ENCODE results near the gene SH3GL1.

SH3GL1 gene

GRCh38 chr19:4446704-4447200 lies 46.4 kb upstream of the SH3GL1 start:
- no peaks in the 10 kb centered on the region for H3K9me3 ChIP-seq (ENCODE audit: severe bottlenecking)
- no peak for TF ChIP-seq CTCF (IDR thresholded peaks at IDR 0.05; ENCODE audit: low read depth, low read length)
- H3K27ac ChIP-seq = no peak overlapping the region; the same call in 1 of the 2 replicates
- peaks cover 90% of the 10 kb centered on the region for H3K36me3 ChIP-seq
- no peak overlapping the region for H3K4me3 ChIP-seq (ENCODE audit: low read depth, low read length)
- H3K27me3 ChIP-seq (ENCODE audit: insufficient read depth, low read depth, severe bottlenecking) = no peaks in the 10 kb centered on the region
- DNase-seq = no peak

GRCh38 chr19:4445963-4446703 lies 45.8 kb upstream of the SH3GL1 start:
- no peak for DNase-seq
- H3K27ac ChIP-seq = no peak overlapping the region

DNA sequence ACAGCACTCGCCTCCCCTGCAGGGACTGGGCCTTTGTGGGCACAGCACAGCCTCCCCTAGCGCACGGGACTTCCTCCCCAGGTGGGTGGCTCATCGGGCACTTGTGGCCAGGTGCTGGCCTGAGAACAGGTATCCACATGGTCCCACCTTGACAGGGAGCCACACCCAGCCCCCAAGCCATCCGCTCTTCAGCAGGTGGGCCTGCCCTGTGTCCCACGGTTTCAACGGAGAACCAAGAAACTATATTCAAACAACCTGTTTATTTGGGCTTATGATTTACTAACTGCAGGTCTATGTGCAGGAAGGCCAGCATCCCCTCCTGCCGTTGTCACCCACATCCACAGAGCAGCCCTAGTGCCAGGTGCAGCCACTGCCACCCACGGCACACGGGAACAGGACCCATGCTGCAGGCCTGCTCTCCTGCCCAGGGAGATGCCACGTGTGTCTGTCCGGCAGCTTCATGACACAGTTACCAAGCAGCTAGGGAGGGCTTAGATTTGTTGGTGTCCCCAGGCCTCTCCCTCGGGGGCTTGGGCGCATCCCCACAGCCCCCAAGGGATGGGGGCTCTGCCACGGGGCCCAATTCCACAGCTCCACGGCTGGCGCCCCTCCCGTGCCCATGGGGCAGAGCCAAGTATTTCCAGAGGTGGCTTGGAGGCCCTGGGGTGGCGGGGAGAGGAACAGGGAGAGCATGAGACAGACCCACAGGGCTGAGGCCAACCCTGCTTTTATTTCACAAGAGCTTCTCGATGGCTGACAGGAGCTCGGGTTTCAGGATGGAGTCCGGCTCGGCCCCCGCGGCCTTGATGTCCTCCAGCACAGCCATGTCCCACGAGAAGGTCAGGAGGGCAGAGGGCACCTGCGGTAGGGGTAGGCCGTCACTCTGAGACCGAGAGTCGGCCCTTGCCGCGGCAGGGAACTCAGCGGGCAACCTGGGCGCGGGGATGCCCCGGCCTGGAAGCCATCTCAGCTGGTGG lies 44.7 kb upstream of the SH3GL1 start:
- TF ChIP-seq CTCF (IDR thresholded peaks at IDR 0.05; ENCODE audit: low read depth, low read length) = no peak
- no peaks in the 10 kb centered on the region for H3K9me3 ChIP-seq (ENCODE audit: severe bottlenecking)
- no peak overlapping the region for H3K27ac ChIP-seq
- no peak overlapping the region for H3K4me3 ChIP-seq (ENCODE audit: low read depth, low read length)
- no peak for DNase-seq
- no peaks in the 10 kb centered on the region for H3K27me3 ChIP-seq (ENCODE audit: insufficient read depth, low read depth, severe bottlenecking)
- H3K36me3 ChIP-seq = peaks cover 92% of the 10 kb centered on the region

More at GRCh38 chr19:4445963-4446703, 45.8 kb upstream of the SH3GL1 start:
- Histone ChIP-seq H3K9me3 (ENCODE audit: severe bottlenecking) (no peaks in the 10 kb centered on the region), H3K36me3 (peaks cover 90% of the 10 kb centered on the region), H3K4me3 (ENCODE audit: low read depth, low read length) (no peak overlapping the region), H3K27me3 (ENCODE audit: insufficient read depth, low read depth, severe bottlenecking) (no peaks in the 10 kb centered on the region)
- TF ChIP-seq CTCF (IDR thresholded peaks at IDR 0.05; ENCODE audit: low read depth, low read length) = no peak

GRCh38 chr19:4443966-4444764 lies 43.8 kb upstream of the SH3GL1 start:
- Histone ChIP-seq H3K27me3 (ENCODE audit: insufficient read depth, low read depth, severe bottlenecking) (no peaks in the 10 kb centered on the region), H3K36me3 (peaks cover 97% of the 10 kb centered on the region), H3K9me3 (ENCODE audit: severe bottlenecking) (no peaks in the 10 kb centered on the region), H3K27ac (no peak overlapping the region), H3K4me3 (ENCODE audit: low read depth, low read length) (no peak overlapping the region)
- DNase-seq = no peak
- TF ChIP-seq CTCF (IDR thresholded peaks at IDR 0.05; ENCODE audit: low read depth, low read length) = no peak

GRCh38 chr19:4443188-4443587 lies 42.8 kb upstream of the SH3GL1 start:
- peaks cover 95% of the 10 kb centered on the region for H3K36me3 ChIP-seq

More at GRCh38 chr19:4443188-4443587, 42.8 kb upstream of the SH3GL1 start:
- H3K4me3 ChIP-seq (ENCODE audit: low read depth, low read length) = no peak overlapping the region
- no peaks in the 10 kb centered on the region for H3K9me3 ChIP-seq (ENCODE audit: severe bottlenecking)
- H3K27me3 ChIP-seq (ENCODE audit: insufficient read depth, low read depth, severe bottlenecking) = no peaks in the 10 kb centered on the region
- TF ChIP-seq CTCF (IDR thresholded peaks at IDR 0.05; ENCODE audit: low read depth, low read length) = no peak
- no peak overlapping the region for H3K27ac ChIP-seq
- DNase-seq = no peak
